ENCODE measurements around the gene RHEX. TPM values are rescaled to one million over a fixed set of nuclear protein-coding genes. Genes with fewer than 3 reads are reported as not detected.
"Not testable (repeated sequence)": the region's sequence is repeated elsewhere in the genome, so short reads cannot be mapped to it uniquely, and the experiment has no call there.

Gene RHEX
- total RNA-seq, 1 experiment from 2014 or later = not detected

DNA sequence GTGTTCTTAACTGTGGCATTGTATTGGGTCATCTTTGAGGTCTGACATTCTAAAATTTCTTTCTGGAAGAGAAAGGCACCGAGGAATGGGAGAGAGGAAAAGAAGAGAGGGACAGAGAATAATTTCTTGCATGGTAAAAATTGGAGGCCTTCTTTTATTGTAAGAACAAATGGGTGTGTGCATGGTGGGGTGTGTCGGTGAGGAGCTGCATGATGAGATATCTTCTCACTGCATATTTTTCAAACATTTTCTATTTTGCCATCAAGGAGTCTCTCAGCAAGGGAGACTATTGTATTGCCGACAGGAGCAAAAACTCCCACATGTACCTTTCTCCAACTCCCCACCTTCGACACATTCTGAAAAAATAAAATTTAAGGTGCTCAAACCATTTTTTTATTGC, 22.8 kb upstream of the RHEX start:
- DNase-seq (ENCODE audit: low spot score) = no peak

- DNase-seq (ENCODE audit: low spot score) = peak; percentile 75
Measured at GRCh38 chr1:206030714-206031113, 22.3 kb upstream of the RHEX start.

DNA sequence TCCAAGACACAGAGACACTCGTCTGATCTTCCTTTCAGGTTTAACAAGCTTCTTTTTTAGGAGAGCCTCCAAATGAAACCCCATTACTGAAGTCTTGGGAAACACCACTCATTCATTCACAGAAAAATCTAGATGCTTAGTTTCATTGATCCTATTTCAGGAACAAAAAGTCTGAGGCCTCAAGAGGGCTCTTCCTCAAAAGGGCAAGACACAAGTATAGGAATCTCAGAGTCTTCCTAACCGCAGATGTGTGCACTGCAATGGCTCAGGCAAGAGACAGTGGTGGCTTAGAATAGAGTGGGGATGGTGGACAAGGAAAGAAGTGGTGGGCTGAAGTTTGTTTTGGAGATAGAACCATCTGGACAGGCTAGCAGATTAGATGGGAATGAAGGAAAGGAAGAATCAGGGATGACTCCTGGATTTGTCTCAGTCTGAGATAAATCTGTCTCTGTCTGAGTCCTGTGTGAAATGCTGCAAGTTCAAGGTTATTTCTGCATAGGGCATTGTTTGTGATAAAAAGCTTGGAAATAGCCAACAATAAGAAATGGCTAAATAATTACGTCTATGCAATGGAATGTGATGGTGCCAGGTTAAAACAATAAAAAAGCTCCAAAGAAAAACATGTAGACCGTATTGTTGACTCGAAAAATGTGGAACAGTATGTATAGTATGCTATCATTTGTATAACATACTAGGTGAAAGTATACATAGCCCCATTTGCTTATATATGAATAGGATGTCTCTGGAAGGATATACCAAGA, 20.4 kb upstream of the RHEX start:
- no peak for DNase-seq (ENCODE audit: low spot score)

DNA sequence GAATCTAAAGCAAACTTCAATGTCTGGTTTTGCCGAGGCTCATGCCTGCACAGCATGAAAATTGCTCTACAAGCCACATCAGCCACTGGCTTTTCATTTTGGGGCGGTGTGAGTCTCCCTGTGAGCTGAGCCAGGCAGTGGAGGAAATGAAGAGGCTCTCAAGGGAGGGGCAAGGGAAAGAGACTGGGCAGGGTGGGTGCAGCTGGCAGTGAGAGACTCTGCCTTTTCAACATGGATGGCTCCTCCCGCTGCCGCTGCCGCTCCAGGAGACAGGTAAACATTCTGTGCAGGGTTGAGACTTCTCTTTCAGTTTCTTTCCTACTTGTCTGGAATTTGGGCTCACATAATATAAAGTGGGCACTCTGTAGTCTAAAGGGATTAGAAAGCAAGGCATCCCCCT, 17.9 kb upstream of the RHEX start:
- DNase-seq (ENCODE audit: low spot score) = no peak

- DNase-seq (ENCODE audit: low spot score) = no peak
Measured at GRCh38 chr1:206036663-206037455, 16.1 kb upstream of the RHEX start.

DNA sequence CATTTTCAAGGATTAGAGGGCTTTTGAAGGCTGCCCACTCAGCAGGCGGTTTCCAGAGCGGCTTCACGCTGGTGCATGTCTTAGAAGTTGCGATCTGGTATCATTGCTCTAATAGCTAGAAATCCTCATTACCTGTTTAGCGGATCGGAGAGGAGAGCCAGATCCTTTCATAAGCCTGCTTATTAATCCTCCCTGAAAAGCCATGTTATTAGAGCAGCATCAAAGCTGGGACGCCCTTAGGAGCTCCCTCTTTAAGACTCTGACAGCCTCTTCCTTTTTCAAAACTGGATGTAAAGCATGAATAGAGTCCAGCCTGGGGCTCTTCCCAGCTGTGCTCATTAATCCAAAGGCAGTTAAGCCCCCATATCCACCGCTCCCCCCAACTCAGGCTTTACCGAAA, 15.4 kb upstream of the RHEX start:
- DNase-seq (ENCODE audit: low spot score) = no peak

GRCh38 chr1:206039046-206039973, 13.7 kb upstream of the RHEX start:
- DNase-seq (ENCODE audit: low spot score) = no peak

DNA sequence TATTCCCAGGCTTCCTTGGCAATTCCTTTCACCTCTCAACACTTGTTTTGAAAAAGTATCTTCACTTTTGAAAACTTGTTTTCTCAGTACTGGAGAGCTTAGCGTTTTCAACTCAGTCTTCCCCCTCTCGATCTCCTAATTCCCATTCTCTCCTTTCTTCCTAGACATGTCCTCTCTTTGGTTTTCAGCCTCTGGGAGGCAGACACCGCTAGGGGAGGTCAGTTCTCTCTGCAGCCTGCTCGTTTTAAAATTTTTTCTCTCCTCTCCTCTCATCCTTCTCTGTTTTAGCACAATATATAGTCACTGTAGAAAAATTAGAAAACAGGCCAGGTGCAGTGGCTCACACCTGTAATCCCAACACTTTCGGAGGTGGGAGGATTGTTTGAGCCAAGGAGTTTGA, 12.6 kb upstream of the RHEX start:
- no peak for DNase-seq (ENCODE audit: low spot score)

DNA sequence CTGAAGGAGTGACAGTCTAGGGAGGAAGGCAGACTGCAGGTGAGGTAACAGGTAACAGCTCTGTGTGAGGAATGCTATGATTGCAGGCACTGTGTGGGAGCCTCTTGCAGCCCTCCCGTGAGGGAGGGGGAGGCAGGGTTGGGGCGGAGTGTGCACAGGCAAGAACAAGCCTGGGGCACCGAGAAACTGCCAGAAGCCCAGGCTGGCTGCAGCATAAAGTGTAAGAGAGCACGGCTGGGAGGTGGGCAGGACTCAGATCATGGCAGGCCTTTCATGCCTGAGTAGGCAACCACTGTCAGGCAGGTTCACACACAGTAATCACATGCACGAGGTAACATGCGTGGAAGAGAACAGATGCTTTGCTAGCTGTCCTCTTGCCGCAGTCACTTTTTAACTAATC, 11.3 kb upstream of the RHEX start:
- no peak for DNase-seq (ENCODE audit: low spot score)

GRCh38 chr1:206047271-206047670, 5.7 kb upstream of the RHEX start:
- no peak for DNase-seq (ENCODE audit: low spot score)

GRCh38 chr1:206048582-206048981, 4.4 kb upstream of the RHEX start:
- no peak for DNase-seq (ENCODE audit: low spot score)

GRCh38 chr1:206049293-206049692, 3.7 kb upstream of the RHEX start:
- no peak for DNase-seq (ENCODE audit: low spot score)

DNA sequence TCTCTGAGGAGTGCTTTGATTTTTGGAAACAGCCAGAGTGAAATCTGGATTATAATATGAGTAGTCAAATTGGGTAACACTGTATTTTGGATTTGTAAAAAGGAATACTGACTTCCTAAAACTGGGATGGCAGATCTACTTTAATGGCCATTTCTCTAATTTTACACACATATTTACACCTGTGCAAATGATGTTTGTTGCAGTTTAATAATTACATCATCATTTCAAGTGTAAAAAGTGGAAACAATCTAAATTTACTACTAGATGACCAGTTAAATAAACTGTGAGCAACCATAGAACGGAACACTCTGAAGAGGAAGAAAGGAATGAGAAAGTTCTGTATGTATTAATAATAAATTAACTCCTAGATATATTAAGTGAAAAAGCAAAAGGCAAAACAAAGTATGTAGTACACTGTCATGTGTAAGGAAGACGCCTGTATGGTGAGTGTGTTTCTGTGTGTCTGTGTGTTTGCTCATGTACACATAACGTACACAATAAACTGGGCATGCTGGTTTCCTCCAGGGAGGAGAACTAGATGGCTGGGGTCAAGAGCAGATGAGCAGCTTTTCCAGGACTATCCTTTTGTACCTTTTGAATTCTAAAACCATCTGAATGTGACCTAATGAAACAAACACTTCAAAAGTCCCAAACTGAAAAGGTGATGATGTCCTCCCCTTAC, 2.9 kb upstream of the RHEX start:
- no peak for DNase-seq (ENCODE audit: low spot score)

- no peak for DNase-seq (ENCODE audit: low spot score)
Measured at GRCh38 chr1:206050655-206051235, 2.2 kb upstream of the RHEX start.

GRCh38 chr1:206052231-206052865, 625 bp upstream of the RHEX start:
- not testable (repeated sequence) for DNase-seq (ENCODE audit: low spot score)

DNA sequence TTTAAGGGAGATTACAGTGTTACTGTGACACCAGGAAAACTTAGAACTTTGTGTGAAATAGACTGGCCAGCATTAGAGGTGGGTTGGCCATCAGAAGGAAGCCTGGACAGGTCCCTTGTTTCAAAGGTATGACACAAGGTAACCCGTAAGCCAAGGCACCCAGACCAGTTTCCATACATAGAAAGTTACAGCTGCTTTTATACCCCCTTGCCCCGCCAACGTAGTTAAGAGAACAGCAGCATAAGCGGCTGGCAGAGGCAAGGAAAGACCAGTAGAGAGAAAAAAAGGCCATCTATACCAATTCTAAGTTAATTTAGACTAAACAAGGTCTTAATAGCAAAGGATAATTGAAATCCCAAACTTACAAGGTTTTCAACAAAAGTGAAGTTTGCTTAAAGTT, 643 bp downstream of the RHEX start:
- not testable (repeated sequence) for DNase-seq (ENCODE audit: low spot score)

GRCh38 chr1:206055069-206055625, 2.2 kb downstream of the RHEX start:
- DNase-seq (ENCODE audit: low spot score) = not testable (repeated sequence)

- not testable (repeated sequence) for DNase-seq (ENCODE audit: low spot score)
Measured at GRCh38 chr1:206055639-206056323, 2.8 kb downstream of the RHEX start.

DNA sequence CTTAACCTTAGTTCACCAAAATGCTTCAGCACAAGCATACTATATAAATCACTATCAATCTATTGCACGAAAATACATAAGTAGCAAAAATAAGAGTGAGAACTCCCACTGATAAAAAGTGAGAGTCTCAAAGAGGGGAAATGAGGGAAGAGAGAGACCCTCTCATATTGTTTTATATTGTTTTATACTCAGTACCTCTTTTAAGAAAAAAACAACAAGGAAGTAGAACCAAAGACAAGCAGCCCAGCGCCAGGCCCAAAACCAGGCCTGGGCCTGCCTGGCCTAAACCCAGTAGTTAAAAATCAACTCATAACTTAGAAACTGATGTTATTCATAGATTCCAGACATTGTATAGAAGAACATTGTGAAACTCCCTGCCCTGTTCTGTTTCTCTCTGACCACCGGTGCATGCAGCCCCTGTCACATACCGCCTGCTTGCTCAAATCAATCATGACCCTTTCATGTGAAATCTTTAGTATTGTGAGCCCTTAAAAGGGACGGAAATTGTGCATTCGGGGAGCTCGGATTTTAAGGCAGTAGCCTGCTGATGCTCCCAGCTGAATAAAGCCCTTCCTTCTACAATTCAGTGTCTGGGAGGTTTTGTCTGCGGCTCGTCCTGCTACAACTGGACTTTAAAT, 5.4 kb downstream of the RHEX start:
- not testable (repeated sequence) for DNase-seq (ENCODE audit: low spot score)
